Karpas-422 (cell line): ENCODE results near the gene FKBP1A. TPM values are rescaled to one million over a fixed set of nuclear protein-coding genes. Genes with fewer than 3 reads are reported as not detected.

ENCODE experiments used
- total RNA-seq: library from RNA; depleted of rRNA; stranded (reverse); fragments of >200 nt; shearing (Covaris generic); gene quantifications from 2 replicates; pipeline ENCODE4 v1.2.3, GENCODE V29; 2014; ENCODE audit warnings: low replicate concordance; rRNA removed

The FKBP1A gene
- total RNA-seq, 1 experiment from 2014 or later = 187 TPM

Other genes with a start within 250 kb of the FKBP1A start
- gene TMEM74B, start 208.1 kb downstream of the FKBP1A start, total RNA-seq = not detected in 2 replicates
- not detected in 2 replicates for gene C20orf202, start 189.6 kb downstream of the FKBP1A start, total RNA-seq
- not detected in 2 replicates for gene RAD21L1, start 167.0 kb downstream of the FKBP1A start, total RNA-seq
- 0.93 and 1.4 TPM in 2 replicates for gene SNPH, start 126.8 kb downstream of the FKBP1A start, total RNA-seq
- 1.8 TPM in 1 of 2 replicates, not detected in the other for gene SDCBP2, start 63.9 kb downstream of the FKBP1A start, total RNA-seq
- gene NSFL1C, start 73.8 kb upstream of the FKBP1A start, total RNA-seq = 19.4 and 20.9 TPM in 2 replicates
- gene SIRPB2, start 98.4 kb upstream of the FKBP1A start, total RNA-seq = not detected in 2 replicates
- not detected in 2 replicates for gene SIRPD, start 164.7 kb upstream of the FKBP1A start, total RNA-seq
- 0.18 and 0.45 TPM in 2 replicates for gene SIRPB1, start 227.0 kb upstream of the FKBP1A start, total RNA-seq